OCI-LY7 (cell line): ENCODE data around the gene NDC1. TPM values are rescaled to one million over a fixed set of nuclear protein-coding genes. Genes with fewer than 3 reads are reported as not detected.

Source experiments
- BruUV-seq: library from RNA; stranded (reverse); fragments of 400-500 nt; replicated peaks from 2 replicates; lab custom pipeline; 2021; lab: Mats Ljungman, UMichigan
- CTCF ChIA-PET: fragments of 300-600 bp; sonication (Branson Sonifier 250); formaldehyde crosslinking; loops from one replicate; lab custom pipeline; 2022; ENCODE audit warnings: antibody characterized with exemption; ENCODE audit not compliant: unreplicated experiment; lab: Charles Lee
- POLR2A ChIA-PET: fragments of 300-600 bp; sonication (Branson Sonifier 250); formaldehyde crosslinking; loops from one replicate; lab custom pipeline; 2022; ENCODE audit warnings: antibody characterized with exemption; lab: Charles Lee
- DNase-seq: peaks from one replicate; pipeline ENCODE4 v3.0.0-alpha.2; 2015; ENCODE audit warnings: low spot score
- H2AFZ ChIP-seq: fragments of 200-600 bp; sonication (generic), shearing (Covaris generic); 2 replicates; pipeline ENCODE4 v1.6.1; 2014; ENCODE audit warnings: mild to moderate bottlenecking, antibody characterized with exemption, low read length, moderate library complexity
- H3K27ac ChIP-seq: fragments of 200-600 bp; sonication (generic); 2 replicates; pipeline ENCODE4 v1.5.1; 2014; ENCODE audit warnings: mixed run types, low read depth, mild to moderate bottlenecking, moderate library complexity, low read length, inconsistent platforms; ENCODE audit not compliant: poor library complexity, severe bottlenecking
- H3K36me3 ChIP-seq: fragments of 200-600 bp; sonication (generic); 2 replicates; pipeline ENCODE4 v1.6.1; 2014; ENCODE audit warnings: mild to moderate bottlenecking, antibody characterized with exemption, low read length, moderate library complexity, mixed read lengths; ENCODE audit not compliant: insufficient read depth
- H3K4me1 ChIP-seq: fragments of 200-600 bp; sonication (generic); 2 replicates; pipeline ENCODE4 v1.5.1; 2014; ENCODE audit warnings: mild to moderate bottlenecking, low read length; ENCODE audit not compliant: insufficient read depth, poor library complexity, severe bottlenecking
- H3K4me2 ChIP-seq: fragments of 200-600 bp; sonication (generic); 2 replicates; pipeline ENCODE4 v1.6.1; 2014; ENCODE audit warnings: mild to moderate bottlenecking, low read length
- H3K4me3 ChIP-seq: fragments of 200-600 bp; sonication (generic); 2 replicates; pipeline ENCODE4 v1.5.1; 2014; ENCODE audit warnings: mild to moderate bottlenecking, low read depth, low read length; ENCODE audit not compliant: poor library complexity, severe bottlenecking
- H3K79me2 ChIP-seq: fragments of 200-600 bp; sonication (generic); 2 replicates; pipeline ENCODE4 v1.6.1; 2016; ENCODE audit warnings: low read depth, mild to moderate bottlenecking, low read length, moderate library complexity, mixed read lengths; ENCODE audit not compliant: insufficient read depth
- H3K9me2 ChIP-seq: fragments of 200-600 bp; sonication (generic); 2 replicates; pipeline ENCODE4 v1.6.1; 2016; ENCODE audit warnings: mild to moderate bottlenecking, low read length, mixed read lengths; ENCODE audit not compliant: insufficient read depth
- H3K9me3 ChIP-seq: fragments of 200-600 bp; sonication (generic); 2 replicates; pipeline ENCODE4 v1.6.1; 2014; ENCODE audit warnings: mild to moderate bottlenecking, mixed run types, low read length, mixed read lengths
- H4K20me1 ChIP-seq: fragments of 200-600 bp; sonication (generic); 2 replicates; pipeline ENCODE4 v1.6.1; 2014; ENCODE audit warnings: mild to moderate bottlenecking, antibody characterized with exemption, low read length, moderate library complexity, mixed read lengths; ENCODE audit not compliant: insufficient read depth
- CTCF ChIP-seq: fragments of 200-600 bp; sonication (generic); conservative IDR thresholded peaks from 2 replicates; pipeline ENCODE4 v1.5.1; 2014; ENCODE audit warnings: mild to moderate bottlenecking, antibody characterized with exemption, low read length, moderate library complexity, mixed read lengths
- EZH2phosphoT487 ChIP-seq: fragments of 200-600 bp; sonication (generic); IDR thresholded peaks from 2 replicates; pipeline ENCODE4 v1.6.1; 2018; ENCODE audit warnings: low read depth, borderline replicate concordance, mild to moderate bottlenecking, mixed run types, antibody characterized with exemption, low read length, moderate library complexity, mixed read lengths
- intact Hi-C: fragments of 100-400 bp; cut with micrococcal nuclease; formaldehyde crosslinking; loops from one replicate; pipeline ENCODE4 v1.10.0; 2022; ENCODE audit not compliant: unreplicated experiment
- total RNA-seq, 2 experiments: library from RNA; depleted of rRNA in 1 of 2; stranded (reverse); fragments of >200 nt in 1 of 2; shearing (Covaris generic) in 1 of 2; gene quantifications; 2 replicates each; pipeline ENCODE4 v1.2.3, GENCODE V29; 2014 to 2022

NDC1 gene
- total RNA-seq, 2 experiments from 2014 or later = 51.8 to 71.5 TPM

GRCh38 chr1:53833393-53833792, 4.7 kb downstream of the NDC1 start:
- Histone ChIP-seq H3K9me3 (peaks cover 14% of the 10 kb centered on the region; the same call in 1 of the 2 replicates), H3K4me2 (no peak overlapping the region), H4K20me1 (peaks cover 23% of the 10 kb centered on the region), H2AFZ (no peak overlapping the region), H3K4me1 (peaks cover 25% of the 10 kb centered on the region), H3K27ac (no peak overlapping the region), H3K9me2 (no peaks in the 10 kb centered on the region), H3K79me2 (peaks cover 77% of the 10 kb centered on the region), H3K36me3 (peaks cover 78% of the 10 kb centered on the region), H3K4me3 (no peak overlapping the region)
- CTCF ChIA-PET = no interaction called here
- no TSS peak for BruUV-seq
- no peak for DNase-seq
- no peak for TF ChIP-seq CTCF
- no peak for TF ChIP-seq EZH2phosphoT487
- intact Hi-C loops = loop anchor here (10.0 kb wide), 1 partner anchor 1779 kb away; the partner anchor contains the start of genes BTF3L4 and TXNDC12
- POLR2A ChIA-PET = interaction anchor here (4.4 kb wide), 1 partner anchor 7 kb away, joined by 23 read pairs; no protein-coding TSS in a partner anchor

- Histone ChIP-seq H3K9me2 (no peaks in the 10 kb centered on the region), H3K9me3 (no peaks in the 10 kb centered on the region), H4K20me1 (peaks cover 16% of the 10 kb centered on the region; the same call in 1 of the 2 replicates), H3K27ac (peak overlapping the region; percentile 44), H3K4me1 (peaks cover 34% of the 10 kb centered on the region), H3K4me3 (no peak overlapping the region), H3K36me3 (peaks cover 93% of the 10 kb centered on the region), H2AFZ (no peak overlapping the region), H3K4me2 (peak overlapping the region; percentile 43), H3K79me2 (peaks cover 76% of the 10 kb centered on the region)
- intact Hi-C loops = no loop called here
- ChIA-PET POLR2A (interaction anchor here (1.1 to 2.7 kb wide), 4 partner anchors 9 to 119 kb away, joined by 3 to 23 read pairs (median 6); partner anchors contain the start of gene IFT25), CTCF (interaction anchor here (1.0 kb wide), 1 partner anchor 9 kb away, joined by 3 read pairs; no protein-coding TSS in a partner anchor)
- BruUV-seq = no TSS peak
- peak; percentile 61 for TF ChIP-seq CTCF
- no peak for TF ChIP-seq EZH2phosphoT487
- no peak for DNase-seq
These were observed 11.7 kb downstream of the NDC1 start for GRCh38 chr1:53826367-53826766.

- Histone ChIP-seq H3K27ac (peak overlapping the region; percentile 44), H3K9me3 (no peaks in the 10 kb centered on the region), H3K4me3 (peak overlapping the region; percentile 4), H3K9me2 (no peaks in the 10 kb centered on the region), H4K20me1 (peaks cover 16% of the 10 kb centered on the region; the same call in 1 of the 2 replicates), H3K4me1 (peaks cover 34% of the 10 kb centered on the region), H3K36me3 (peaks cover 95% of the 10 kb centered on the region), H3K79me2 (peaks cover 86% of the 10 kb centered on the region), H3K4me2 (peak overlapping the region; percentile 43), H2AFZ (no peak overlapping the region)
- no TSS peak for BruUV-seq
- POLR2A ChIA-PET = interaction anchor here (0.6 to 2.7 kb wide), 6 partner anchors 10 to 120 kb away, joined by 3 to 23 read pairs (median 6); partner anchors contain the start of gene IFT25
- intact Hi-C loops = no loop called here
- TF ChIP-seq EZH2phosphoT487 (no peak), CTCF (no peak)
- CTCF ChIA-PET = no interaction called here
- peak; percentile 81 for DNase-seq
These were observed 12.8 kb downstream of the NDC1 start for GRCh38 chr1:53825306-53825705.
